HEK293T (cell line): Measurements from ENCODE around the gene KRTAP1-1.

ENCODE experiments used
- ARNT ChIP-seq: fragments of 450-650 bp; IDR thresholded peaks from 2 replicates; pipeline ENCODE4 v1.6.1; 2017; ENCODE audit warnings: mild to moderate bottlenecking
- BHLHE40 ChIP-seq: fragments of 450-650 bp; IDR thresholded peaks from 2 replicates; pipeline ENCODE4 v1.6.1; 2016; ENCODE audit warnings: mild to moderate bottlenecking, moderate library complexity, borderline replicate concordance
- CTBP1 ChIP-seq: fragments of 450-650 bp; IDR thresholded peaks from 2 replicates; pipeline ENCODE4 v1.6.1; 2016; ENCODE audit warnings: borderline replicate concordance
- ELF4 ChIP-seq: fragments of 450-650 bp; IDR thresholded peaks from 2 replicates; pipeline ENCODE4 v1.6.1; 2017; ENCODE audit warnings: antibody characterized with exemption
- FOXA1 ChIP-seq: fragments of 450-650 bp; IDR thresholded peaks from 2 replicates; pipeline ENCODE4 v1.6.1; 2016; ENCODE audit warnings: mild to moderate bottlenecking
- FOXM1 ChIP-seq: fragments of 450-650 bp; IDR thresholded peaks from 2 replicates; pipeline ENCODE4 v1.6.1; 2017; ENCODE audit warnings: mild to moderate bottlenecking, borderline replicate concordance
- HDGF ChIP-seq: fragments of 450-650 bp; IDR thresholded peaks from 2 replicates; pipeline ENCODE4 v1.6.1; 2017; ENCODE audit warnings: antibody characterized with exemption, borderline replicate concordance
- L3MBTL2 ChIP-seq: fragments of 450-650 bp; conservative IDR thresholded peaks from 2 replicates; pipeline ENCODE4 v1.6.1; 2016; ENCODE audit warnings: mild to moderate bottlenecking
- NFRKB ChIP-seq: fragments of 450-650 bp; IDR thresholded peaks from 2 replicates; pipeline ENCODE4 v1.6.1; 2016; ENCODE audit warnings: mild to moderate bottlenecking, moderate library complexity
- PKNOX1 ChIP-seq: fragments of 450-650 bp; IDR thresholded peaks from 2 replicates; pipeline ENCODE4 v1.6.1; 2016
- SP1 ChIP-seq: fragments of 450-650 bp; IDR thresholded peaks from 2 replicates; pipeline ENCODE4 v1.6.1; 2017
- SUZ12 ChIP-seq: fragments of 450-650 bp; IDR thresholded peaks from 2 replicates; pipeline ENCODE4 v1.6.1; 2016; ENCODE audit warnings: mild to moderate bottlenecking
- TARDBP ChIP-seq: fragments of 450-650 bp; IDR thresholded peaks from 2 replicates; pipeline ENCODE4 v1.6.1; 2016
- ZNF384 ChIP-seq: fragments of 450-650 bp; IDR thresholded peaks from 2 replicates; pipeline ENCODE4 v1.6.1; 2016

- TF ChIP-seq ARNT (no peak), SP1 (no peak), BHLHE40 (no peak), HDGF (no peak), ELF4 (no peak), PKNOX1 (no peak), TARDBP (no peak), FOXA1 (no peak), NFRKB (no peak), FOXM1 (no peak), CTBP1 (no peak), L3MBTL2 (no peak), ZNF384 (no peak), SUZ12 (no peak)
Observed at GRCh38 chr17:41010441-41010840, 30.8 kb downstream of the KRTAP1-1 start.
